NT2/D1 (cell line): ENCODE measurements around the gene ZIC2.
A peak's percentile ranks its signal among the peaks of the same experiment; 100 is the strongest.

Experiments used
- DNase-seq: peaks from one replicate; pipeline ENCODE4 v3.0.0-alpha.2; 2011; ENCODE audit warnings: low read depth, low spot score
- H3K27me3 ChIP-seq: 2 replicates; pipeline ENCODE4 v1.6.0; 2011; ENCODE audit warnings: mild to moderate bottlenecking; ENCODE audit not compliant: insufficient read length, insufficient read depth
- H3K36me3 ChIP-seq: 2 replicates; pipeline ENCODE4 v1.6.1; 2011; ENCODE audit warnings: mild to moderate bottlenecking, low read length, mixed read lengths; ENCODE audit not compliant: insufficient read depth, insufficient read length
- H3K4me1 ChIP-seq: 2 replicates; pipeline ENCODE4 v1.5.1; 2011; ENCODE audit not compliant: insufficient read depth, insufficient read length
- H3K4me3 ChIP-seq: 2 replicates; pipeline ENCODE4 v1.5.1; 2011; ENCODE audit warnings: low read depth; ENCODE audit not compliant: insufficient read length
- H3K9ac ChIP-seq: 2 replicates; pipeline ENCODE4 v1.6.0; 2011; ENCODE audit warnings: low read depth; ENCODE audit not compliant: insufficient read length
- H3K9me3 ChIP-seq: 2 replicates; pipeline ENCODE4 v1.5.1; 2011; ENCODE audit warnings: mild to moderate bottlenecking, low read length; ENCODE audit not compliant: insufficient read depth
- SUZ12 ChIP-seq: IDR thresholded peaks from 2 replicates; pipeline ENCODE4 v1.6.1; 2011; ENCODE audit not compliant: insufficient read length, insufficient read depth; ENCODE audit errors: extremely low read depth
- YY1 ChIP-seq: IDR thresholded peaks from 2 replicates; pipeline ENCODE4 v1.6.1; 2011; ENCODE audit not compliant: insufficient read length, insufficient read depth
- ZNF274 ChIP-seq: IDR thresholded peaks from 2 replicates; pipeline ENCODE4 v1.6.1; 2011; ENCODE audit warnings: mild to moderate bottlenecking, low read depth, low read length

The ZIC2 gene

DNA sequence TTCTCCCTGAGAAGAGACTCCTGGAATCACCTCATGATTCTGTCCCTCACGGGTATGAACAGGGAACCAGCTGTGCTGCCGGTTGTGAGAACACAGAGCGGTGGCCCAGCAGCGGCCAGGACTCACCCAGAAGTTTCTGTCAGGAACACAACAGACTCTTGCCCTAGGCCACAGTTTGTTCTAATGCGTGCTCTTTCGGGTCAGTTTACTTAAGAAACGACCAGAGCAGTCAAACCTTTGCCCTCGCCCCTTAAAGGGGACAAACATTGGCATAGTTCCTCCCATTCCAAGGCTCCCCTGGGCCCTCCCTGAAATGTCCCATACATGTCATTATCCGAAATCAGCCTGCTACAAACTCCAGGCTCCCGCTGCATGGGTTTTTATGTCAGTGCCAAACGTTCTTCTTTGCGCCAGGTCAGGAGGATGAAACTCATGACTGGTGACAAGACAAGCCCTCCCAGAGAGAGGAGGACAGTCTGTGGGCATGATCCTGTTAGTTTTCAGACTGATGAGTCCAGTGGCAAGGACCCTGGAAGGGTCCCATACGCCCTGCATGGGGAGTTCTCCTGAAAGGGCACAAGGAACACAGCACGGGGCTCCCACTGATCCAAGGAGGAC is 28.3 kb upstream of the ZIC2 start:
- no peaks in the 10 kb centered on the region for H3K4me1 ChIP-seq
- no peak for TF ChIP-seq YY1
- no peak for TF ChIP-seq ZNF274
- no peak for TF ChIP-seq SUZ12
- H3K9me3 ChIP-seq: no peaks in the 10 kb centered on the region
- DNase-seq: no peak
- H3K4me3 ChIP-seq: no peak overlapping the region
- H3K27me3 ChIP-seq: peaks cover 44% of the 10 kb centered on the region
- H3K36me3 ChIP-seq: no peaks in the 10 kb centered on the region
- no peak overlapping the region for H3K9ac ChIP-seq

GRCh38 chr13:99955107-99955746 is 26.4 kb upstream of the ZIC2 start:
- TF ChIP-seq YY1 (no peak), SUZ12 (no peak), ZNF274 (no peak)
- no peak overlapping the region for H3K4me3 ChIP-seq
- no peak for DNase-seq
- peaks cover 4% of the 10 kb centered on the region; the same call in 1 of the 2 replicates for H3K9me3 ChIP-seq
- H3K9ac ChIP-seq: peak overlapping the region; percentile 70
- no peaks in the 10 kb centered on the region for H3K4me1 ChIP-seq
- H3K36me3 ChIP-seq: no peaks in the 10 kb centered on the region
- H3K27me3 ChIP-seq: peaks cover 64% of the 10 kb centered on the region

DNA sequence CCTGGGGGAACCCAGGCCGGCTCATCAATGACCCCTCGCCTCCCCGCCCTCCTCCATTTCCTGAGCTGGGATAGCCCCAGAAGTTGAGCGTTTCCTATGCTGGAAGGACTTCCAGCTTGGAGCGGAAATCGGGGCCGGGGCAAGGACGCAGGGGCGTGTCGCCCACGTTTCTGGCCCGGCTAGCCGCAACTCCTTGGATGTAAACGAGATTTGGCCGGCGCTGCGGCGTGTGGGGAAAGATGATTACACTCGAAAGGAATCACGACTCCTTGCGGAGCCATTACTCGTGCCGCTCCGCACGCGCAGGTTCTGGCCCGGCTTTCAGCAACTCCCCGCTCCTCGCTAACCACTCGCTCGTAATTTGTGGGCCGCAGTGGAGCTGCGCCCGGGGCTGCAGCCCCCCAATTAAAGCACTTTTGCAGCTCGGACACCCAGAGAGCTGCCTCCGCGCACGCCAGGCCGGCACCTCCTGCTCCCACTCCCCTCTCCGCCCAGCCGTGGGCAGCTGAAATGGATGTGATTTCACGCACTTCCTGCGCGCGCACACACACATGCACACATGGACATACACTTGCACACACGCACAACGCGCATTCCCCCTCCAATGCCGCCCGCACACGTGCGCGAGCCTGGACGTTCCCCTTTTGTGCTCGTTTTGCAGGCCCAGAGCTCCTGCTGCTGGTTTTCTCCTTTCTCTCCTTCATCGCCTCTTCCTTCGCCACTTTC is 25.7 kb upstream of the ZIC2 start:
- Histone ChIP-seq H3K4me1 (no peaks in the 10 kb centered on the region), H3K36me3 (no peaks in the 10 kb centered on the region), H3K4me3 (peak overlapping the region; percentile 53), H3K9me3 (peaks cover 4% of the 10 kb centered on the region; the same call in 1 of the 2 replicates), H3K9ac (peak overlapping the region; percentile 70), H3K27me3 (peaks cover 68% of the 10 kb centered on the region)
- no peak for DNase-seq
- TF ChIP-seq SUZ12 (no peak), ZNF274 (no peak), YY1 (no peak)

DNA sequence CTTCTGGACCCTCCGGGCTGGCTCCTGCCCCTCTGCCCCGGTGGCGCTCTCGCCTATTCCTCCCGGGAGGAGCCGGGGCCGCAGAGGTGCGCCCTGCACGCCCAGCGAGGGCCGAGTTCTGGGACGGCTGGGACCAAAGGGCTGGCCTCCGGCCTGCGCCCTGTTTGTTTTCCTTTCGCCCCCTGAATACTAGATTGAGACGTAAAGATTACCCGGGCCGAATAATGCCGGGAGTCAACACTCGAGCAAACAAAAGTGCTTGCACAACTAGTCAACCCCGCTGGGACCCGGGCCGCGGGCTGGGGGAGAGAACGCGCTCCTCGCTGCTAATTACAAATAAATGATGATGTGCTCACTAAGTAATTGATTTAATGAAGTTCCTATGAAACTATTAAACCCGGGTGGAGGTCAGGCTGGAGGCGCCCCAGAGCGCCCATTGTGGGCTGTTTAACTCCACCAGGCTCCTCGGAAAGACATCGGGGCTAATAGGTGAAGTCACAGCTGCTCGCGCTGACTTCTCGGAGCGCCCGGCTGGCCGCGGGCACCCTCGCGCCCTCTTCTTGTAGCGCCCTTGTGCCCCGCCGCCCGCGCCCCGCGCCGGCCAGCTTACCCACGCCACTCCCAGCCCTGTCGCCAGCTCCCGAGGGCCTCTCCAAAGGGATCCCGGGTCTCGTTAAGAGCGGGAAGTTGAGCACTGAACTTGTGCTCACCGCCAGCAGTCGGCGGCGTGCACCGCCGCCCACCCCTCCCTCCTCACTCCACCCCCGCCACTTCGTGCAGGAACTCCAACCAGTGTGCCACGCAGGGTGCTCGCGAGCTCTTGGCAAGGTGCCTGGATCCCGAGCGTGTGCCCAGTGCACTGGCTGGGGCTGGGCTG is 24.9 kb upstream of the ZIC2 start:
- DNase-seq: no peak
- peaks cover 76% of the 10 kb centered on the region for H3K27me3 ChIP-seq
- H3K4me3 ChIP-seq: peak overlapping the region; percentile 53
- no peaks in the 10 kb centered on the region for H3K36me3 ChIP-seq
- peak overlapping the region; percentile 70 for H3K9ac ChIP-seq
- TF ChIP-seq ZNF274: no peak
- no peak for TF ChIP-seq SUZ12
- no peak for TF ChIP-seq YY1
- H3K9me3 ChIP-seq: peaks cover 4% of the 10 kb centered on the region; the same call in 1 of the 2 replicates
- peaks cover 2% of the 10 kb centered on the region for H3K4me1 ChIP-seq

- H3K4me3 ChIP-seq: peak overlapping the region; percentile 30
- no peak for TF ChIP-seq SUZ12
- TF ChIP-seq YY1: no peak
- no peak for TF ChIP-seq ZNF274
- peaks cover 4% of the 10 kb centered on the region; the same call in 1 of the 2 replicates for H3K9me3 ChIP-seq
- peak overlapping the region; percentile 21 for H3K9ac ChIP-seq
- DNase-seq: no peak
- H3K27me3 ChIP-seq: peaks cover 80% of the 10 kb centered on the region
- H3K36me3 ChIP-seq: no peaks in the 10 kb centered on the region
- peaks cover 2% of the 10 kb centered on the region for H3K4me1 ChIP-seq
These were observed 23.0 kb upstream of the ZIC2 start for GRCh38 chr13:99958406-99959126.

DNA sequence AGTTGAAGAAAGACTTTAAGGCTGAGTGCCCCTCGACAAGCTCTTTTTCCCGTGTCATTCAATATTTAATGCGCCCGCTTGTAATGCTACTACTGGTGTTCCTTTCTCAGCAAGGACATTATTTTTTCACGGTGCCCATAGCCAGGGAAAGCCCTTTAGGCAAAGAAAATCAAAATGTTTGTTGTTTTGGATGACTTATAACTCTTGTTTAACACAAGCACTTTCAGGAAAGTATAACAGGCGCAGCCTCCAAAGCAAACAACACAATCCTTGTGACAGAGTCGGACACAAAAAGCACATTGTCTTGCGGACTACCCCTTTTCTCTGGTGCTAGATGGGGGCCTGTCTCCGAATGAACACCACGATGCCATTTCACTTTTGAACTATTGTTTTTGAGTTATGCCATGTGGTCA is 22.5 kb upstream of the ZIC2 start:
- H3K4me3 ChIP-seq: peak overlapping the region; percentile 30
- peaks cover 75% of the 10 kb centered on the region for H3K27me3 ChIP-seq
- H3K36me3 ChIP-seq: no peaks in the 10 kb centered on the region
- peaks cover 4% of the 10 kb centered on the region; the same call in 1 of the 2 replicates for H3K9me3 ChIP-seq
- peaks cover 2% of the 10 kb centered on the region for H3K4me1 ChIP-seq
- TF ChIP-seq ZNF274 (no peak), SUZ12 (no peak), YY1 (no peak)
- H3K9ac ChIP-seq: no peak overlapping the region
- no peak for DNase-seq
